ENCODE data around the gene ZNF716. TPM values are rescaled to one million over a fixed set of nuclear protein-coding genes. Genes with fewer than 3 reads are reported as not detected.

Gene ZNF716
- total RNA-seq, 2 donors from 2014 or later = not detected

- H3K4me3 ChIP-seq = no peak overlapping the region
- no peak overlapping the region for H3K27ac ChIP-seq
- no peaks in the 10 kb centered on the region for H3K36me3 ChIP-seq
- TF ChIP-seq, protein P1, sequence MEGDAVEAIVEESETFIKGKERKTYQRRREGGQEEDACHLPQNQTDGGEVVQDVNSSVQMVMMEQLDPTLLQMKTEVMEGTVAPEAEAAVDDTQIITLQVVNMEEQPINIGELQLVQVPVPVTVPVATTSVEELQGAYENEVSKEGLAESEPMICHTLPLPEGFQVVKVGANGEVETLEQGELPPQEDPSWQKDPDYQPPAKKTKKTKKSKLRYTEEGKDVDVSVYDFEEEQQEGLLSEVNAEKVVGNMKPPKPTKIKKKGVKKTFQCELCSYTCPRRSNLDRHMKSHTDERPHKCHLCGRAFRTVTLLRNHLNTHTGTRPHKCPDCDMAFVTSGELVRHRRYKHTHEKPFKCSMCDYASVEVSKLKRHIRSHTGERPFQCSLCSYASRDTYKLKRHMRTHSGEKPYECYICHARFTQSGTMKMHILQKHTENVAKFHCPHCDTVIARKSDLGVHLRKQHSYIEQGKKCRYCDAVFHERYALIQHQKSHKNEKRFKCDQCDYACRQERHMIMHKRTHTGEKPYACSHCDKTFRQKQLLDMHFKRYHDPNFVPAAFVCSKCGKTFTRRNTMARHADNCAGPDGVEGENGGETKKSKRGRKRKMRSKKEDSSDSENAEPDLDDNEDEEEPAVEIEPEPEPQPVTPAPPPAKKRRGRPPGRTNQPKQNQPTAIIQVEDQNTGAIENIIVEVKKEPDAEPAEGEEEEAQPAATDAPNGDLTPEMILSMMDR (IDR thresholded peaks at IDR 0.05) = no peak
- no peaks in the 10 kb centered on the region for H3K4me1 ChIP-seq
- H3K9me3 ChIP-seq = no peaks in the 10 kb centered on the region
- DNase-seq (ENCODE audit: low spot score) = no peak
- no peaks in the 10 kb centered on the region for H3K27me3 ChIP-seq
Measured at GRCh38 chr7:57415326-57415725, 34.7 kb upstream of the ZNF716 start.

DNA sequence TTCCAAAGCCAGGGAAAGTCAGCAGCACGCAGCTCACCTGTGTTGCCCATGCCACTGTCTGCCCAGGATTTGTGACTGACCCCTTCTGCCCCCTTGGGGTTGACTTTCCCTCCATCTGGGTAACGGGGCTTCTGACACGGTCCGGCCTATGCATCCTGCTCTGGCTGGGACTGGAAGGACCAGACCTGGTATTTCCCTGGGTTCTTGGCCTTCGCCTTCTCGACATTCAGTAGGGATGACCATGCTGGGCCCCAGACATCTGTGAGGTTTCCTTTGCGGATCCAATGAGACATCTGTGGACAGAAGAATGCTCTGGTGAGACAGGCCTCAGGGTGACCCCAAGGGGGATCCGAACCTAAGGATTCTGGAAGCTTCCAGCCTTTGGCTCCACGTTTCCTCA is 34.2 kb upstream of the ZNF716 start:
- TF ChIP-seq, protein P1 (IDR thresholded peaks at IDR 0.05) = no peak
- Histone ChIP-seq H3K27me3 (no peaks in the 10 kb centered on the region), H3K36me3 (no peaks in the 10 kb centered on the region), H3K27ac (no peak overlapping the region), H3K4me1 (no peaks in the 10 kb centered on the region), H3K9me3 (no peaks in the 10 kb centered on the region), H3K4me3 (no peak overlapping the region)
- no peak for DNase-seq (ENCODE audit: low spot score)

DNA sequence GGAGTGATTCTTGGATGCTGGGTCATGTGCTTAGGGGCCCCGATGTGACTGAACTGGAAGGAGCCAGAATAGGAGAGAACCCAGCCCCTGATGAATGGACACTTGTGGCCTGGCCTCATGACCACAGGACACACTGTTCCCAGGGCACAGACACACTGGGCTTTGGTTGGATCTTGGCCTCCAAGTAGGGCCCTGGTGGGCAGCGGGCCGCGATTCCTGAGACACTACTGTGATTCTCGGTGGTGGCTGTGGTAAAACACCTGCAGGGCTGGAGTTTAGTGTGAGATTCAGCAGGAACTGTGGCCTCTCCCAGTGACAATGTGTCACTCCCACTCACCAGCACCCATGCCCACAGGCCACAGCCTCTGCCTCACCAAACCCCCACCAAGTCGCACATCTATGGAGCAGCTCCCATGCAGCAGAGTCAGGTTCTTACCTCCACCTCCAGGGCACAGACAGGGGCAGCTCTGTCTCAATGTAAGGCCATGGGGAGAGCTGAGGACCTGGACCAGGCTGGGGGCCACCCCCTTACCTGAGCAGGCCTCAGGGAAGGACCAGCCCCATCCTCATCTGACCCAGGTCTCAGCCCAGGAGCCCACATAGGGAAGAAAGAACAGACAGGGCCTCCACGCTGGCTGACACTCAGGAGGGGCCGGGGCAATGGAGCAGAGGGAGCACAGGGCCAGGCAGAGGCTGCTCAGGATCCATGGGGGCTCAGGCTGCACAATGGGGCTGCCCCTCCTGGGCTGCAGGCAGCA is 33.2 kb upstream of the ZNF716 start:
- Histone ChIP-seq H3K36me3 (no peaks in the 10 kb centered on the region), H3K9me3 (no peaks in the 10 kb centered on the region), H3K27ac (no peak overlapping the region), H3K4me3 (no peak overlapping the region), H3K4me1 (no peaks in the 10 kb centered on the region), H3K27me3 (no peaks in the 10 kb centered on the region)
- DNase-seq (ENCODE audit: low spot score) = no peak
- TF ChIP-seq, protein P1 (IDR thresholded peaks at IDR 0.05) = no peak

DNA sequence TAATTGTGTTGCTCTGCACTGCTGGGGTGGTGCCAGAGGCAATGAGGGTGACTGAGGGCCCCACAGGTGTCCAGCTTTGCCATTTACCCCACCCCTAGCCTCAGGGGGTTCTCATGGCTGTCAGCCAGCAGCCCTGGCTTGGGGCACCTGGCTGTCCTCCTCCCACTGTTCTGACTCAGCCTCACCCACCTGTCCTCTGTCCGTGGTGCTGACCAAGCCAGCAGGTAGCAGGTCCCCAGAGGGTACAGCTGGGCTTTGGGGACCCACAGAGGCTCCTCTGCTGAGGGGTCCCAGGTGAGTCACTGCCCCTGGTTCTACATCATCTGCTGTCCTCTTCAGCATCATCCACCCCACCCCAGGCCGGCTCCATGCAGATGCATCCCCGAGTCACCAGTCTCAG is 32.2 kb upstream of the ZNF716 start:
- no peak overlapping the region for H3K27ac ChIP-seq
- H3K4me3 ChIP-seq = no peak overlapping the region
- DNase-seq (ENCODE audit: low spot score) = no peak
- no peaks in the 10 kb centered on the region for H3K27me3 ChIP-seq
- no peaks in the 10 kb centered on the region for H3K4me1 ChIP-seq
- TF ChIP-seq, protein P1 (IDR thresholded peaks at IDR 0.05) = no peak
- no peaks in the 10 kb centered on the region for H3K9me3 ChIP-seq
- no peaks in the 10 kb centered on the region for H3K36me3 ChIP-seq

- Histone ChIP-seq H3K9me3 (no peaks in the 10 kb centered on the region), H3K4me1 (no peaks in the 10 kb centered on the region), H3K27ac (no peak overlapping the region), H3K4me3 (no peak overlapping the region), H3K27me3 (no peaks in the 10 kb centered on the region), H3K36me3 (no peaks in the 10 kb centered on the region)
- no peak for DNase-seq (ENCODE audit: low spot score)
- TF ChIP-seq, protein P1 (IDR thresholded peaks at IDR 0.05) = no peak
Measured at GRCh38 chr7:57423768-57424167, 26.2 kb upstream of the ZNF716 start.
